Measurements from ENCODE around the gene RASA4B.
"Not testable (repeated sequence)": the region's sequence is repeated elsewhere in the genome, so short reads cannot be mapped to it uniquely, and the experiment has no call there.

Gene RASA4B

DNA sequence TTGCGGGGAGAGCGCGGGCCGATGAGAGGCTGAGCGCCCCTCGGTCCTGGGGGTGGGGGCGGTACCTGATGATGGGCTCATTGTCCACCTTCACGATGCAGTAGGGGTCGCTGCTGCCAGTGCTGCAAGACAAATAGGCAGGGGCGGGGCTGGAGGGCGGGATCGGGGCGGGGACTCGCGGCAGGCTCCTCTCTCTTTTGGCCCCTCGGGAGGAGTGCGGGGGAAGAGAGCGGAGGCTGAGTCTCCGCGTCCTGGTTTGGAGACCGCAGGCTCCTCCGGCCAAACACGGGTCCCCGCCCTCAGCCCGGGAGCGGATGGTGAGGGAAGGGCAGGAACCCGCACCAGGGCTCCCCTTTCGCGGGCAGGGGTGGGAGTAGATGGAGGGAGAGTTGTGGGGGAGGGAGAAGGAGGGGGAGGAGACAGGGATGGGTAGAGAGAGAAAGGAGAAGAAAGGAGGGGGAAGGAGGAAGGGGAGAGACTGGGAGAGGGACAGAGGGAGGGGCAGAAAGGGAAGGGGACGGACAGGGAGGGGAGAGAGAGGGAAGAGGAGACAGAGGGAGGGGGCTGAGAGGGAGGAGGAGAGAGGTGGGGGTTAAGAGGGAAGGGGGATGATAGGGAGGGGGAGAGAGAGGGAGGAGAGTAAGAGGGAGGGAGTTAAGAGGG is 5.6 kb downstream of the RASA4B start:
- DNase-seq (ENCODE audit: low read depth in 2 of 2): not testable (repeated sequence)

DNA sequence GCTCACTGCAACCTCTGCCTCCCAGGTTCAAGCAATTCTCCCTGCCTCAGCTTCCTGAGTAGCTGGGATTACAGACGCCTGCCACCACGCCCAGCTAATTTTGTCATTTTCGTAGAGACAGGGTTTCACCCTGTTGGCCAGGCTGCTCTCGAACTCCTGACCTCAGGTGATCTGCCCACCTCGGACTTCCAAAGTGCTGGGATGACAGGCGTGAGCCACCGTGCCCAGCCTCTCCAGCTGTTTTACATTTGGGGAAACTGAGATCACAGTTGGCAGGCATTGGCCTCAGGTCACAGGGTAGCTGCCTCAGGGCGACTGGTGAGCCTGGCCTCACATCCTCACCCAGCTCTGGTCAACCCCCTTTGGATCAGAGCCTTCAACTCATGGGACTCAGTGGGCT is 7.0 kb downstream of the RASA4B start:
- not testable (repeated sequence) for DNase-seq (ENCODE audit: low read depth in 2 of 2)

DNA sequence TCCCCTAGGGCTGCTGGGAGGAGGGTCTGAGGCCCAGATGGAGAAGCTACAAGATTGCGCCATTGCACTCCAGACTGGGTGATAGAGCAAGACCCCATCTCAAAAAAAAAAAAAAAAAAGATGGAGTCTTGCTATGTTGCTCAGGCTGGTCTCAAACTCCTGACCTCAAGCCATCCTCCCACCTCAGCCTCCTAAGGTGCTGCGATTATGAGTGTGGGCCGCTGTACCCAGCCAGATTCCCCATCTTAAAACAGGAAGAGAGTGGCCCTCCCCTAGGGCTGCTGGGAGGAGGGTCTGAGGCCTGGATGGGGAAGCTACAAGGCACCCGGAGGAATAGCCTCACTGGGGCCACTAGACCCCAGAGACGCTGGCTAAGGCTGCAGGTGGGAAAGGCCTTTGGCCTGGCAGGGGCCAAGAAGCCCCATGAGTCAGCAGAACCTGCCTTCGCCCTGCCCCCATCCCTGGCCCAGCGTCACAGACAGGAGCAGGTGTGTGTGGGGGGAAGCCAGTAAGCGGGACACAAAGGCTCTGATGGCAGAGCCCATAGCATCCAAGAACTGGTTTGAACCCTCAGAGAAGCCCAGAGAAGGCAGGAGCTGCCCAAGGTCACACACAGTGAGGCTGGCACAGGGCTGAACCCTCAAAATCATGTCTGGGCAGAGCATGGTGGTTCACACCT is 10.0 kb downstream of the RASA4B start:
- not testable (repeated sequence) for DNase-seq (ENCODE audit: low read depth in 2 of 2)

DNA sequence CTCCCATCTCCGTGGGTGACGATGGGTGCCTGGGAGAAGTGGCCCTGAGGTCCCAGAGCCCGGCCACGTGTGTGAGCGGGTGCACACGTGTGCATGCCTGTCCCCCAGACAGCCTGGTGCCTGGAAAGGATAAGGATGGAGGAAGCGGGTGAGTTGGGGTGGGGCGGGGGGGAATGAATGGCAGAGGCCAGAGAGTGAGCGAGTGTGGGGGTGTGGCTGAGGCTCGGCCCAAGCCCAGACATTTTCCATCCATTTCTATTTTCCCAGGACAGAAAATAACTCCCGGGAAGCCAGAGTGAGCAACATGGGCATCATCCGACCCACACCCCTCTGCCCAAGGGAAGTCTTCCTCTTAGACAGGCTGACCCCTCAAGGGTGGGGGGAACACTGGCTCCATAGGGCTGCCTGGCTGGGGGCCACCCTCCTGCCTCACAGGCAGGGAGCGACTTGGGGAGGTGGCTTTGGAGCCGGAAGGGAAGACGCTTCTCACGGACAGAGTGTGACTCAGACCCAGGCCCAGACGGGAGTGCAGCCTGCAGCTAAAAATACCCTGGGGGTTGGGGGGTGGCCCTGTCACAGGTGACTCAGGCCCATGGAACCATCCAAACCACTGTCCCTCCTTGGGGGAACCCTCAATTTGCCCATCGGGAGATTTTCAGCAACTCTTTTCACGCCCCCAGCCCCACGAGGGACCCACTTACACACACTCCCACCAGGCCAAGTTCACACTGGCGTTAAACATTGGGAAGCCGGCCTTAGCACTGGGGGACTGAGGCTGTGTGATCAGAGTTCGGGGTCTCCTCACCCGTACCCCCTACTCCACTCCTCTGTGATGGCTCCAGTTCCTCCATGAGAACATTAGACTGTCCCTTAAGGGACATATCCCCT is 12.0 kb downstream of the RASA4B start:
- not testable (repeated sequence) for DNase-seq (ENCODE audit: low read depth in 2 of 2)

DNA sequence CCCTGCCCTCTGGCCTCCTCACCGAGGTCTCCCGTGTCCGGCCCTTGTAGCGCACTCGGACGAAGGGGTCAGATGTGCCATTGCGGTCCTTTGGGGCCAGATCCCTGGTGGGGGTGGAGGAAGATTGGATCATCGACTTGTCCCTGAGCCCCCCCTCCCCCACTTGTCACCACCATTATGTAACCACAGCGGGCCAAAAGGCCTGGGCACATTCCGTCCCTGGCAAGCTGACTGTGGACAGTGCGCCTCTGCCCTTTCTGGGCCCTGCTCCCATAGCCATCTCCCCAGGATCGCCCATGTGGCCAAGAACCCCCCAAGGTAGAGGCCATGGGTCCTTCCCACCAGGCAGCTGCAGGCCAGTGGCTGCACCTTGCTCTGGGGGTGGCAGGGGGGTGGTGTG is 14.4 kb downstream of the RASA4B start:
- DNase-seq (ENCODE audit: low read depth in 2 of 2): not testable (repeated sequence)

DNA sequence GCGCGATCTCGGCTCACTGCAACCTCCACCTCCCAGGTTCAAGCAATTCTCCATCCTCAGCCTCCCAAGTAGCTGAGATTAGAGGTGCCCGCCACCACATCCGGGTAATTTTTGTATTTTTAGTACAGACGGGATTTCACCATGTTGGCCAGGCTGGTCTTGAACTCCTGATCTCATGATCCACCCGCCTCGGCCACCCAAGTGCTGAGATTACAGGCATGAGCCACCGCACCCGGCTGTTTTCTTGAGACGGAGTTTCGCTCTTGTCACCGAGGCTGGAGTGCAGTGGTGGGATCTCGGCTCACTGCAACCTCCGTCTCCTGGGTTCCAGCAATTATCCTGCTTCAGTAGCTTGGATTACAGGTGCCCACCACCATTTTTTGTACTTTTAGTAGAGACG is 19.3 kb downstream of the RASA4B start:
- DNase-seq (ENCODE audit: low read depth in 2 of 2): not testable (repeated sequence)

DNA sequence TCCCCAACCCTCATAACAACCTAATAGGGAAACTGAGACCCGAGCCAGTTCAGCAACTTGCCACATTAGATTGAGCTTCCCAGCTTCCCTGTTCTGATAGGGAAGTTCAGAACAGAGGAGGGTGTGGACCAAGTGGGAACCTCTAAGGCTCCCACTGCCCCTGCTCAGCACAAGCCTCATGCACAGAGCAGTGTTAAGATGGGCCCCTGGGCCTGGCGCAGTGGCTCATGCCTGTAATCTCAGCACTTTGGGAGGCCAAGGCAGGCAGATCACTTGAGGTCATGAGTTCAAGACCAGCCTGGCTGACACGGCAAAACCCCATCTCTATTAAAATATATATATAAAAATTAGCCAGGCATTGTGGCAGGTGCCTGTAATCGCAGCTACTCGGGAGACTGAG is 20.3 kb downstream of the RASA4B start:
- not testable (repeated sequence) for DNase-seq (ENCODE audit: low read depth in 2 of 2)

DNA sequence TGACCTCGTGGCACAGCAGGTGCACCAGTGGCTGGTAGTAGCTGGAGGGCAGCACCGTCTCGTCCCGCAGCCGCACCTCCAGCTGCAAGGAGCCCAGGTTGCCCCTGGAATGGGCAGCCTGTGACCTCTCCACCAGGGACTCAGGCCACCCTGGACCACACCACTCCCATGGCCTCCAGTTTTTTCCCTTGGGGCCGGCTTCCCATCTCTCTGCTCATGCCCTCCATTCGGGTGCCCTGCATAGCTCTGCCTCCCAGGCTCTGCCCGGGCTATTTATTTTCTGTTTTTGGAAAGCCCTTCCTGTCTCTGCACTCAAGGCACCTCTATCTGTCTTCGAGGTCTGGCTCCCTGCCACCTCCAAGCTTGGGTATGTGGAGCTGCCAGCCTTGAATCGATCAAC is 20.7 kb downstream of the RASA4B start:
- DNase-seq (ENCODE audit: low read depth in 2 of 2): not testable (repeated sequence)

DNA sequence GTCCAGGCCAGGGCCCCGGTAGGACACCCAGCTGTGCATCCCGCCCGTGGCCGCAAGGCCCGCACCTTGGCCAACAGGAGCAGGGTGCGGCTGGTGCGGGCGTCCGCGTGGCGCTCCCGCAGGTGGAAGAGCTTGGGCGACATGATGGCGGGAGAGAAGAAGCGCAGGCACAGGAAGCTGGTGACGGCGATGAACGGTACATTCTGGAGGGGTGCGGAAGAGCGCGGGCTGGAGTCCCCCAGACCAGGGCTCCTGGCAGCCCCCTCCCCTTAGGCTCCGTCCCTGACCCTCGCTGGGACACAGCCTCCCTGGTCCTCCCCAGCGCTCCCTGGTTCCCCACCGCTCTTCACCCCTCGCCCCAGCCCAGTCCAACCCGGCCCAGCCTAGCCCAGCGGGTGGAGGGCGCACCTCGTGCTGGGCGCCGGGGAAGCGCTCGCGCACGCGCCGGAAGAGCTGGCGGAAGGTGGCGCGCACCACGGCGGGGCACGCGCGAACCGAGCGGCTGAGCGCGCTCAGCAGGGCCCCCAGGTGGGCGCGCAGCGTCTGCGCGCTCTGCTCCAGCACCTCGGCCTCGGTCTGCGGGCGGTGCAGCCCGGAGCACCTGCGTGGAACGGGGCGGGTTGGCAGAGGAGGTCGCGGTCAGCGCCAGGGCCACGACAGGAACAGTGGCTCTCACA is 23.0 kb downstream of the RASA4B start:
- not testable (repeated sequence) for DNase-seq (ENCODE audit: low read depth in 2 of 2)

DNA sequence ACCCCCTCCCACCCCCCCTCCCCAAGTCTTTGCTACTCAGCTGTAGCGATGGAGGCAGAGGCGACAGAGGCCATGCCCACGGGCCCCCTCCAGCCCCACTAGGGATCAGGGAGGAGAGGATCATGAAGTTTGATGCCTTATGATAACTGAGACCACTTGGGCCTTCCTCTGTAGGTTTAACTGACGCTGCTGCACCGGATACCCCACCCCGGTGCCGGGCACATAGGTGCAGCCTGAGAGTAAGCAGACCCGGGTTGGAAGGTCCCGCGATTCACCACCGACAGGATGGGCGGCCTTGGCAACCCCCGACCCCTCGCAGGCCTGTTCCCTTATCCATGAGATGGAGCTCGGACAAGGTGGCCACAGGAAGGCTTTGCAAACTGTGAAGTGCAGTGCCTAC is 23.6 kb downstream of the RASA4B start:
- not testable (repeated sequence) for DNase-seq (ENCODE audit: low read depth in 2 of 2)

DNA sequence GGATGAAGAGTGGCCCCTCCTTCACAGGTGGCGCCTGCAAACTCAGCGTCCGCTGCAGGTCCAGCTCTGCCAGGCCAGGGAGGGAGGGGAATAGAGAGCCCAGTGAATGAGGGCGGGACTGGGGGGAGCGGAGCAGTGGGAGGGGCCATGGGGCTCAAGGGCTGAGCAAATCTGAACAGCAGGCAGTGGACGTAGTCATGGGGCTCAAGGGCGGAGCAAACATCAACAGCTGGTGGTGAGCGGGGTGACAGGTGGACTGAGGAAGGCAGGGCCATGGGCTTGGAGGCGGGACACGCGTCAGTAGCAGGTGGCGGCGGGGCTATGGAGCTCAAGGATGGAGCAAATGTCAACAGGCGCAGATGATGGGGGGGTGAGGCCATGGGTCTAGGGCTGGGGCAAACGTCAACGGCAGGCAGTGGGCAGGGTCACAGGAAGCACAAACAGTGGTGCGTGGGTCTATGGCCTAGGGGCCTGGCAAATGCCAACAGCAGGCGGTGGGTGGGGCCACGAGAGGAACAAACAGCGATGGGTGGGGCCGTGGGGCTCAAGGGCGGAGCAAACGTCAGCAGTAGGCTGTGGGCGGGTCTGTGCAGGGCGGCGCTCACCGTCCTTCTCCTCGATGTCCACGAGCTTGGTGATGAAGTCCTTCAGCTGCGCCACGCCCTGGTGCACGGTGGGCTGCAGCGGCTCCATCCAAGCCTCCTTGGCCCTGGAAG is 24.2 kb downstream of the RASA4B start:
- not testable (repeated sequence) for DNase-seq (ENCODE audit: low read depth in 2 of 2)

DNA sequence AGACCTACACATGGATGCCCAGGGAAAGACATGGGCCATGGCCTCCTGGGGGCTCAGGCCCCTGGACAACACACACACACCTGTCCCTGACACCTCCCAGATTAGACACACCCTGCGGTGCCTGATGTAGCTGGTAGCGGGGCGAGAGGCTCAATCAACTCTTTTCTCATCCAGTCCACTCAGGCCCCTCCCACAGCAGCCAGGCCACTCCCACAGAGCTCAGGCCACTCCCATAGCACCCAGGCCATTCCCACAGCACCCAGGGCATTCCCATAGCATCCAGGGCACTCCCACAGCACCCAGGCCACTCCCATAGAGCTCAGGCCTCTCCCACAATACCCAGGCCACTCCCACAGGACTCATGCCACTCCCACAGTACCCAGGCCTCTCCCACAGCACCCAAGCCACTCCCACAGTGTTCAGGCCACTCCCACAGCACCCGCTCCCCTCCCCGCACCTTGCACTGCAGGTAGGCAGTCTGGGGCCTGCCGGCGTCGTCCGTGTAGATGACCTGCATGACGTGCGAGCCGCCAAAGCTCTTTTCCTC is 27.0 kb downstream of the RASA4B start:
- DNase-seq (ENCODE audit: low read depth in 2 of 2): peak in 1 of 2 donors; percentile 24

DNA sequence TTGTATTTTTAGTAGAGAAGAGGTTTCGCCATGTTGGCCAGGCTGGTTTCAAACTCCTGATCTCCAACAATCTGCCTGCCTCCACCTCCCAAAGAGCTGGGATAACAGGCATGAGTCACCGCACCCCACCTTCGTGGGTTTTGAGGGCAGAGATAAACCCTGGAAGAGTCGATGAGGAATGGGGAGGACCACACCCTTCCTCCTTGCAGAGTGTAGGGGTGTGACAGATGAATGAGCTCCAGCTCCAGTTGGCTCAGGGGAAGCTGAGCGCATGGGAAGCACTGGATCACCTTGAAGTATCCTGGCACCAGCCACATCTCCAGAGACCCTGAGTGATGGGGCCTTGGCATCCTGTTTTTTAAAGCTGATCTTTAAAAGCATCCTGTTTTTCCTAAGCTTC is 33.3 kb downstream of the RASA4B start:
- not testable (repeated sequence) for DNase-seq (ENCODE audit: low read depth in 2 of 2)

DNA sequence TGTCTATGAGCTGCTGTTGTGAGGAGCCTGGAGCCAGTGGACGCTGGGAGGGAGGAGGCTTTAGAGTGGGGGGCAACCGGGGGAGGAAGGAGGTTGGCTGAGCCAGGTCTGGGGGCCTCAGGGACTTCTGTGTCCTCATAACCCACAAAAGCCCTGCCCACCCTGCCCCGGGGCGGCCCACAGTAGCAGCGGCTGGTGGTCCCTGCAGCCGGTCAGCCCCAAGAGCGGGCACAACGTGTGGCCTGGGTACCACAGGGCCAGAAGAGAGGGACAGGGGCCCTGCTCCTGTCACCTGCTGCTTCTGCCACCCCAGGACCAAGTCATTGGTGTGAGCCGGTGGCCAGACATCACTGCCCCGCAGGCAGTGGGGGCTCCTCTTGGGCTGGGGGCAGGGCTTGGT is 35.6 kb downstream of the RASA4B start:
- not testable (repeated sequence) for DNase-seq (ENCODE audit: low read depth in 2 of 2)

DNA sequence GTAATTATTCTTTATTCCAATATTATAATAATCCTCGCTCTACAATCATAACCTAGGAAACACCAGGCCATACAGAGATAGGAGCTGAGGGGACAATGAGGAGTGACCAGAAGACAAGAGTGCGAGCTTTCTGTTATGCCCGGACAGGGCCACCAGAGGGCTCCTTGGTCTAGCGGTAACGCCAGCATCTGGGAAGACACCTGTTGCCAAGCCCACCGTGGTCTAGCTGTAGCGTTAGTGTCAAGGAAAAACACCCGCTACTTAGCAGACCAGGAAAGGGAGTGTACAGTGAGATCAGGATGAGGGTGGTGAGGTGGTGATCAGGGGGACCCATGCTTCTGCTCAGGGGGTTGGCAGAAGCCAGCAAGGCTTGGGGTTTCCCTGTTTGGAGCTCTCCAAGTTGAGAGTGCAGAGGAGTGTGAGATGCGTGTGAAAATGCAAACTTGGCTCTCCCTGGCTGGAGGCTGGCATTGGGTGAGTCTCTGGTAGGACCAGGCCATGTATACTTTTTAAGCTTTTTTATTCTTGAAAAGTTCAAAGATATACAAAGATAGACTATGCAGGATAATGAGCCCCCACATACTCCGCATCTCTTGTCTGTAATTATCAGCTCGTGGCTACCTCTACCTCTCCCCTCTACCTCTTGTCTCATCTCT is 37.5 kb downstream of the RASA4B start:
- peak in 1 of 2 donors; percentile 29 for DNase-seq (ENCODE audit: low read depth in 2 of 2)

DNA sequence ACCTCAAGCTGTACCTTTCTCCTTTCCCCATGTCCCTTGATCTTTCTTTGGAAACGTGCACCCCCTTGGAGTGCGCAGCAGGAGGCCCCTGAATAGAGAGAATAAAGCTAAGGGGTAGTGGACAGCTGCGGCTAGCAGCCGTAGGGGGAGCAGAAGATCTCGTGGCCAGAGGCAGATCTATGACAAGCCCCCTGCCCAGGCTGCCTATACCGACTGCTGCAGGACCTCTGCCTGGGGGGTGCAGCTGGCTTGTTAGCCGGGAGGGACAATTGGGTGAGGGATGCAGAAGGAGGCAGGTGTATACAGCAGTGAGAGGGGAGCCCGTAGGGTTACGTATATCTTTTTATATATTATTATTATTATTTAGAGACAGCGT is 38.4 kb downstream of the RASA4B start:
- not testable (repeated sequence) for DNase-seq (ENCODE audit: low read depth in 2 of 2)

DNA sequence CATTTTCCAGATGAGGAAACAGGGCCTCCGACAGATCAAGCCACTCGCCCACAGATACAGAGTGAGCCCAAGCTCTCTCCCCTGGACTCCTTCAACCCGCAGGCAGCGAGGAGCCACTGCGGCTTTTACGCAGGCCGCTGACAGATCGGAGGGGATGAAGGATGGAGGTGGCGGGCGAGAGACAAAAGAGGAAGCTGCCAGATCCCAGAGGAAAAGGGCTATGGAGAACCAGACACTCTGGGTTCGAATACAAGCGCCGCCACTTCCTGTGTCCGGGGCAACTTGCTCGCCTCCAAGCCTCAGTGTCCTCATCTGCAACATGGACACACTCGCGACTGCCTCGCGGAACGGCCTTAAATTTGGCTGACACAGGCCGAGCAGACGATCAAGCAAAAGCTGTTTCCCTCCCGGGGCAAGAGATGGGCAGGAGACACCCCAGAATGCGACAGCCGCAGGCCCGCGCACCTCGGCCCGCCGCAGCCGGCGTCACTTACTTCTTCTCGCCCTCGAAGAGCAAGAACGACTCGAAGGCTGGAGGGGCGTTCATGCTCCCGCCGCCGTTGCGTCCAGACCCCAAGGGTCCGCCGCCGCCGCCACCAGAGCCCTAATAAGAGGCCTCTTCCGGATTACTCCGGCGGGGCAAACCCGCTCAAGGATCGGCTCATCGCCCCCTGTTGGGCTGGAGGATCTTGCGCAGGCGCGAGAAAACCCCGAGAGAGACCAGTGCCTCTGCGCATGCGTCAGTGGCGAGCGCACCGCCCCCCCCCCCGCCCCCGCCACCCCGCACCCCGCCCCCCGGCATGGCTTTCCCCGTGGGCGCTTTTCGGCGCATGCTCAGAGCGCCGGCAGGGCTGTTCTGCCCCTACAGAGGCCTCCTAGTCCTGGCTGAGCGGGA is 39.0 kb downstream of the RASA4B start, which contains the start of gene POLR2J:
TSS of gene POLR2J (minus strand) at position 609 of the 895 bp plus-strand sequence. CDS start at position 547, 62 bp downstream.
- DNase-seq (ENCODE audit: low read depth in 2 of 2): peak; percentile 83 to 96

DNA sequence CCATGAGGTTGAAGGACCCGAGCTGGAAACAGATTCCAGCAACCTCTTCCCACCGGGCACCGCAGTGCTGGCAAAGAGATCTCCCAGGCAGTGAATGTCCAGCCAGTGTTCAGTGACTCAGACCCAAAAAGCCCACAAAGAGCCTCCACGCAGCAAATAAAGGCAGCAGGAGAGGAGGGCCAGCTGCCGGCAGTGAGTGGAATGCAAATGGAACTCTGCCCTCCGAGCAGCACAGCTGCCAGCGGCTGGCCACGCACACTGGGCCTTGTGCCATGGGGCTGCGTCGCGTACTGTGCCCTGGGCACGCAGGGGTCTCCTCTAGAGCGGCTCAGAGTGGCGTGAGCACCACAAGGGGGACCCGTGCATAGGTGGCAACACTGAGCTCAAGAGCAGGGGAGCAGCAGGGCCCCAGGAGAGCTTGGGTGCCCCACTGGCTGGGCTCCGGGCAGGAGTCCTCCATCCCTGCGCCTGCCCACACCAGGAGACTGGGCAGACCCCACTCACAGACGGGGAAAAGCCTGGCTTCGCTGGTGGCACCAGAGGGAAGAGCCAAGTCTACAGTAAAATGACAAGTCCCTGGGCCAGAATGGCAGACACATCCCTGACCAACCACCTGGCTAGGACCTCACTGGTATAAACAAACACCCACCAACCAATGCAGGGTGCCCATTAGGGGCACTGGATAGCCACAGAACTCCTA is 42.7 kb downstream of the RASA4B start:
- DNase-seq (ENCODE audit: low read depth in 2 of 2): not testable (repeated sequence)

All from stimulated activated CD4-positive, alpha-beta T cell treated with anti-CD3 and anti-CD28 coated beads, Interleukin-15, amount 100 ng/mL, for 48 hours (primary cell).